Measurements from ENCODE around the gene HOXD4.

Gene HOXD4

DNA sequence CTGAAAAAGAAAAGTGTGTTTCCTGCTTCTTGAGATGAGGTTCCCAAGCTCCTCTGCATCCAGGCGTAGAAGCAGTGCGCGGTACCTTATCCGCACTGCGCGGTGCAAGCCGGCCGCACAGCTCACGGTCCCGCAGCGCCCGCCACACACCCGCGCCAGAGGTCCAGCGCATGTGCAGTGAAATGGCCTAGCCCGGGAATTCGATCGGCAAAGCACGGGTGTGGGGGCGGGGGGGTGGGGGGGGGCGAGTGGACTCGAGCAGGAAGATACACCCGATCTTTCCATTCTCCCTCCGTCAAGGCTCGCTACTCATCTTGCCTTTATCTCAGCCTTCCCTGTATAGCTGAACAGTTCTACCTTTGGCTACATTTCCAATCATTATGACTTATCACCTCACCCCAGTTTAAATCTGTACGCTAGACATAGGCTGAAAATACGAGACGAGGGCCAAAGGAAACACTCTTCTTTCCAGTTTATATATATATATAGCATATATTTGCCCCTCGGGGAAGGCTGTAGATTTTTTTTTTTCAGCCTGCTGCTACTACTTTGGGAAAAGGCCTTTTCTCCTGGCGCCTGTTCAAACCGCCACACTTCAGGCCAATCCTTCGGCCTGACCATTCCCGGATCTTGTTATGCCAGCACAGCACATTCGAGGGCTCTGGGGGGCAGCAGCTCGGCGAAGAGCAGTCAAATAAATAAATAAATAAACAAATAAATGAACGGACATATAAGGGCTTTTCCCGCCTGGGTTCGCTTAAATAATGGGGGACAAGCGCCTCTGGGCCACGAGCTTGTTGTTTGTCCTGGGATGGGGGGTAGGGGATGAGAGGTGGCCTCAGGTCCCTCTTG is 11.5 kb upstream of the HOXD4 start:
- no peak for DNase-seq (ENCODE audit: low read depth in 2 of 3, low spot score in 1 of 3)

DNA sequence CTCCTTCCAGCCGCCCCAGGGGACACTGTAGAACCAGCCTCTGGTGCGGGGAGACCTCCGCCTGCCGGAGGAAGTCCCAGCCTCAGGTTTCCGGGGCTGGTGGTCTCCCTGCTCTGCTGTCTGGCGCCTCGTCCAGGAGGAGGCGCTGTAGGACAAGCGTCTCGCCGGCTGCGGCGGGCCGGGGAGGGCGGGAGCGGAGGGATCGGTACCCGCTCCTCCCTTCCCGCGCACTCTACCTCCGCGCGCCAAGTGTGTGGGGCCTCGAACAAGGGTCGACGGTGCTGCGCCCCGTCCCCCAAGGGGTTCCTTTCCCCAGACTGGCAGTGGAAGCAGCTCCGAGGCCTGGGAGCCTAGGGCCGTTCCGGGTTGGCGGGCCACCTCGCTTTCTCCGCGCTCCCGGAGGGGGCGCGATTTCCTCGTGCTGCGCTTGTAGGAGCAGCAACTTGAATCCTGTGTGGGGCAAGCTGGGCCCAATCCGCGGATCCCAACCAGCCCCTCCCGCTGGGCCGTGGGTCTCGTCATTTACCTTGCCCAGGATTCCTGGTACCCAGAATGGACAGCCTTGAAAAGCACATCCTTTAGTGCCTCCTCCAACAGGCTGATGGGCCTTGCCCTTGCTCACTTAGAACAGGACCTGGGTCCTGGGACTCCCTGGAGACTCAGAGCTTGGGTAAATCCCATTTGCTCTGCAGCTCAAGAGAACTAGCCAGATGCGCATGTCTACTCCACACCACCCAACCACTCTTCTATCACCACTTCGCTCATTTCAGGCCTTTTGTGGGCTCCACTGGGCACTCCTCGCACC is 10.6 kb upstream of the HOXD4 start:
- DNase-seq (ENCODE audit: low read depth in 2 of 3, low spot score in 1 of 3), result peak; percentile 44 to 58 (median 52)

DNA sequence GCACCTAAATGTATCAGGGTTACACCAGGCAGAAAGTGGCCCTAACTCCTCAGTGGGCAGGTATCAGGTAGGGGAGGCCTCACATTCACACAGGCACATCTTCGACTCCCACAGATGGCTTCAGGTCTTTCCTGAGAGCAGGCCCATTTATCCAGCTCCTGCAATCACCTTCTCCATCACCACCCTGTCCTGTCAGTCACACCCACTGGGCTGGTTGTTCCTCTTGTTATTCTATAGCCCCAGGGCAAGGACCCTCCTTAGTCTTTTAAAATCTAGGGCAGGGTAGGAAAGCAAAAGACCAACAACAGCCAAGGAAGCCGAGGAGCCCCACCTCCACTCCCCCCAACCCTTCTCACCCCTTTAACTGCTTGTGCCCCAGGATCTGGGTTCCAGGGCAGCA is 9.1 kb upstream of the HOXD4 start:
- DNase-seq (ENCODE audit: low read depth in 2 of 3, low spot score in 1 of 3), result no peak

DNA sequence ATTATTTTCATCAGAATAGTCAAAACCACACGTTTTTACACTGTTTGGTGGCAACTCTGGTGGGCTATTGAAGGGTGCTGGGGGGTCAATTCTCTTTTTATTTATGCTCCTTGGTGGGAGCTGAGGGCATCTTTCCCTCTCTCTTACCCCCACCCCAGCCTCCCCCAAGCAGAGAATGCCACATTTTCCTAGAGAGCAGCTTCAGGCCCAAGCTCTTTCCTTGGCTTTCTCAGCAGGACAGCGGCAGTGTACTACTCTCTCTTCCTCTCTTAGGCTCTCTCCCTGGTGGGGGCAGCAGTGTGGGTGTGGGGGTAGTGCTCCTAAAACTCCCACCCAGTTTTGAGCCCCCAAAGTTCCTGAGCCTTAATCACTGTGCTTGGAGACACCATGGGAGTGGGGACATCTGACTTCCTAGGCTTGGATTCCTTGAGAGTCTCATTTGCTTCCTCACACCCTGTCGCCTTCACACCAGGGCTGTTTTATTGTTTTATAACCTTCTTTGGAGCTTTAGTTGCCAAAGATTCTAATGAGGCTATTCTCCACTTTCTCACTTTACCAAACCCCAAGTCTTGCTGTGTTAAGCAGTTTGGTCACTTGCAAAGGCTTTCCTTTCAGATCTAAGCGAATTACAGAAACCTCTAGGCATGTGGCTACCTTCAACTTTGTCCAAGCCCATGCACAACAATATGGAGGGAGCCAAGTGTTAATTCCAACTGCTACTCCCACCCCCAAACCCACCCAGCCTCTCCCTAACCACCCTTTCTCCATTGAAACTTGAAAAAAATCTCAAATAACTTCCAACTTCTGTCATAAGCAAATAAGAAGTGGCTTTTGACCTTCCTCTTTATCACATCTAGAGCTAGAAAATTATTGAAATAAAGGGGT is 6.0 kb upstream of the HOXD4 start:
- no peak for DNase-seq (ENCODE audit: low read depth in 2 of 3, low spot score in 1 of 3)

DNA sequence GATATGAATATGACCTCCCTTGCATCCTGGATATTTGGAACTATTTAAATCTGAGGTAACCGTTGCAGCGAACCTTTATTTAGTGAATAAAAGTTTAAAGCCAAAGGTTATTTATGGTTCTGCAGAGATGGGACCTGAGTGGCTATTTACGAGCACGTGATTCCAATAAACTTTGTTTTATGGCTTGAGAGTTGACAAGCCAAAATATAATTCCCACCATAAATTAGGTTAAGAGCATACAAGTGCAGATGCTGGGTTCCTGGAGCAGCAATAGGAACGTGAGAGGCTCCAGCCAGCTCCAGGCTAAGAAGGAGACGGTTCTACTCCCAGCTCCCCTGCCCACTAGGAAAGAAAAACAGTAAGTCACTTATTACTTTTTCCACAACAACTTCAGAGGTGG is 5.2 kb upstream of the HOXD4 start:
- no peak for DNase-seq (ENCODE audit: low read depth in 2 of 3, low spot score in 1 of 3)

DNA sequence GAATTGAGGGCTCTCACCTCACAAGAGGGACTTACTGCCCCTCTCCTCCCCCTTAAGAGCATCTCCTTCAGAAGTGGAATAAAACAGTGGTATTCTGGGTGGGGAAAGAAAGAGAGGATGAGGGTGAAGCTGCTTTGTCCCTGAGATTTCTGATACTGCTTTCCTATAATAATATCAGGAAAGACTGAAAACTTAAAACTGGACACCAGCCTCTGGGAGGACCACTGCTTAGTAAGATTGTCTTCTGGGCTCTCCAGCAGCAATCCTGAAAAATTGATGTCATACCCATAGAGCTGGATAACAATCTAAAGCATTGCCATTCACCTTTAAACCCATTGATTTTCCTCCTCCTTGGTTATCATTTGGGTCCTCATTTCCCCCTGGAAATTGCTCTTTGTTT is 4.7 kb upstream of the HOXD4 start:
- DNase-seq (ENCODE audit: low read depth in 2 of 3, low spot score in 1 of 3), result no peak

DNA sequence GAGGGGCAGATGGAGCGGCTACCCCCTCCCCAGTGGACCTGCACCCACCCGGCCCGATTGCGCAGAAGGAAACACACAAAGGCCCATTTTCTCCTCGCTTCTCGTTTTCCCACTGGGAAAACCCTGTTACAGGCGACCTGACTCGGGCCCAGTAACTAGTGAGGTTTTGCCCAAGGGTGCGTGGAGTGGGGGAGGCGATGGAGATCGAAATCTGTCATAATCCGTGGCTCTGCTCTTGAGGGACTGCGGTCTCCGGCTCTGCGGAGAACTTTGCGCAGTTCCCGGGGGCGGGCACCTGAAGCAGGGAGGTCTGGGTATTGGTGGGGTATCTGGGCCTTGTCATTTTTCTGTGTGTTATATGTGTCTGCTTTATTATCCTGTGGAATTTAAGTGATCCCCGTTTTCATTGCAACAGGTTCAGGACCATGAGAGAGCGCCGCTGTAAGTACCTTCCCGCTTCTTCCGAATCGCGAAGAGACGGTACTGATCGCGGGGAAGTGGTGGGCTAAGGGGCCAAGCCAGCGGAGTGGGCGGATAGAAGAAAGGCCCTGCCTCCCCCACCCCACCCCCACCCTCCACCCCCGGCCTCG is 4.0 kb upstream of the HOXD4 start:
- DNase-seq (ENCODE audit: low read depth in 2 of 3, low spot score in 1 of 3), result no peak

DNA sequence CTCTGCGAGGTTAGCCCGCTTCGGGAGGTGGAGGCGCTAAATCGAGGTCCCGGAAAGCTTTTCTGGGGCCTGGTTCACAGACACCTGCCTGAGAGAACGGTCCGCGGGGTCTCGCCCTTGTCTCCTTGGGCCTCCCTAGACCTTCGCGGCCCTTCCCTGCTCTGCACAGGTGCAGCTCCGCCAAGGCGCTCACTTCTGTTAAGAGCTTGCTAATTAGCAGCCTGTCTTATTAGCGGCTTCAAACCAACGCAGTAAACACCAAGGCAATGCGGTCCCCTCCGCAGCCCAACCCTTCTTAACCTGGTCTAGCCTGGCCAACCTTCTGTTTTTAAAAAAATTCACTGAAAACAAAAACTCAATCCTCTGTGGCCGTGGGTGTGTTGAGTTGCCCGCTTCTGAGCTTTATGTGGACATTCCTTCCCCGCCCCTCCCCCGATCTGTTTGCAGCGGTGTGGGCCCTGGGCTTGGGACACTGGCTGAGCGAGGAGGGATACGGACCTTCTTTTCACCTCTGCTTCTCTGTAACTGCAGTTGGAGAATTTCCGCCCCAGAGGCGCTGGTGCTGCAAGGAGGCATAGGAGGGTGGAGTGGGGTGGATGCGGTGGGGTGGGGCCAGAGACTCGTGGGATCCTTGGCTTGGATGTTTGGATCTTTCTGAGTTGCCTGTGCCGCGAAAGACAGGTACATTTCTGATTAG is 3.4 kb upstream of the HOXD4 start:
- DNase-seq (ENCODE audit: low read depth in 2 of 3, low spot score in 1 of 3), result no peak

DNA sequence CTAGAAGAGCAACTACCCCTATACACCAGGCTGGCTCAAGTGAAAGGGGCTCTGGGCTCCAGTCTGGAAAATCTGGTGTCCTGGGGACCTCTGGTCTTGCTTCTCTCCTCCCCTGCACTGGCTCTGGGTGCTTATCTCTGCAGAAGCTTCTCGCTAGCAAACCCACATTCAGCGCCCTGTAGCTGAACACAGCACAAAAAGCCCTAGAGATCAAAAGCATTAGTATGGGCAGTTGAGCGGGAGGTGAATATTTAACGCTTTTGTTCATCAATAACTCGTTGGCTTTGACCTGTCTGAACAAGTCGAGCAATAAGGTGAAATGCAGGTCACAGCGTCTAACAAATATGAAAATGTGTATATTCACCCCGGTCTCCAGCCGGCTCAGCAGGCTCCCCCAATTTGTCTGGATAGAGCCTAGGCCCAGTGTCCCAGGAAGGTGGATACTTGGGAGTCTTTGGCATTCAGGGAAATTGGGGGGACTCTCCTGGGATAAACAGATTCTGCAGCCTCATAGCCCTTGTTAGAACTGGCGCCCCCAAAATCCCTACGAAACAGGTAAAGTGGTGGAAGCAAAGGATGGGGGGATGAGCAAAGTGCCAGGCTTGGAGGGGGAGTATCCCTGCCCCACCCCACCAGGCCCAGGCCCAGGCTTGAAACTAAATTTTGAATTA is 2.5 kb upstream of the HOXD4 start:
- DNase-seq (ENCODE audit: low read depth in 2 of 3, low spot score in 1 of 3), result no peak

DNA sequence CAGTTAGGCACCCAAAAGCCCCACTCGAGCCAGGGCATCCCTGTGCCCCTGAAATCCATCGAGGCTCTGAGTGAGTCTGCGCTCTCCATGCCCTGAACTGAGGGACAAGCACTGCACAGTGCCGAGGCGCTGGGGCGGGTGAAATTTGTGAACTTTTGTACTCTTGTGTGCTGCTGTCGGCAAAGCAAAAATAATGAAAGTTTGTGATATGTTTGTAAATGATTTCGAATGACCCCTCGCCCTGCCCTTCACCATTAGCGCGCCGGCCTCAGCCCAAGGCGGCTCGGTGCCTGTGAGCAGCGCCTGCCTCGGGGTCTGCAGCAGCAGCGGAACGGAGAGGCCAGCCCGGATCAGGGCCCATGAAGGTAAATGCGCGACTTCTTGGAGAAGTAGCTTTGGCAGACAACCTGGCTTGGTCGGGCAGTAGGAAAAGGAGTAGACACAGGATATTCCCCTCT is 1.8 kb upstream of the HOXD4 start:
- no peak for DNase-seq (ENCODE audit: low read depth in 2 of 3, low spot score in 1 of 3)

DNA sequence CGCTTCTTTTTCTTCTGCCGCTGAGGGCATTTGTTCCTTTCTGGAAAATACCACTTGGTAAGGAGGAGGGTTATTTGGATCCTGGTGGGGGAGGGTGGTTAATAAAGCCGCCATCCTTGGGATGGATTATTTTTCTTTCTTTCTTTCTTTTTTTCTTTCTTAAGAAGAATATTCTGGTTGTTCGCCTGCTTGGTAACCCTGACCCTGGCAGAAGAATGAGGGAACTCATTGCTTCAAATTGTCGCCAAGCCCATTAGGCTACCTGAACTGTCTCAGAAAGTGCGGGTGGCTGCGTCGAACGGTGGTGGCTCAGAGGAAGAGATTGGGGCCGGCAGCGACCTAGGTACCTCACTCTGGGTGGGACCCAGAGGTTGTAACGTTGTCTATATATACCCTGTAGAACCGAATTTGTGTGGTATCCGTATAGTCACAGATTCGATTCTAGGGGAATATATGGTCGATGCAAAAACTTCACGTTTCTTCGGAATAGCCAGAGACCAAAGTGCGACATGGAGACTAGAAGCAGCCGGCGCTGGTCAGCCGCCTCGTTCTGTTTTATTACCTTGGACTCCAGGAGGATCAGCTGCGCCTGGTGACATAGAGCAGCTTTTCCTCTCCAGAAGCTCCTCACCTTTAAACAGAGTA is 1.3 kb upstream of the HOXD4 start:
- no peak for DNase-seq (ENCODE audit: low read depth in 2 of 3, low spot score in 1 of 3)

DNA sequence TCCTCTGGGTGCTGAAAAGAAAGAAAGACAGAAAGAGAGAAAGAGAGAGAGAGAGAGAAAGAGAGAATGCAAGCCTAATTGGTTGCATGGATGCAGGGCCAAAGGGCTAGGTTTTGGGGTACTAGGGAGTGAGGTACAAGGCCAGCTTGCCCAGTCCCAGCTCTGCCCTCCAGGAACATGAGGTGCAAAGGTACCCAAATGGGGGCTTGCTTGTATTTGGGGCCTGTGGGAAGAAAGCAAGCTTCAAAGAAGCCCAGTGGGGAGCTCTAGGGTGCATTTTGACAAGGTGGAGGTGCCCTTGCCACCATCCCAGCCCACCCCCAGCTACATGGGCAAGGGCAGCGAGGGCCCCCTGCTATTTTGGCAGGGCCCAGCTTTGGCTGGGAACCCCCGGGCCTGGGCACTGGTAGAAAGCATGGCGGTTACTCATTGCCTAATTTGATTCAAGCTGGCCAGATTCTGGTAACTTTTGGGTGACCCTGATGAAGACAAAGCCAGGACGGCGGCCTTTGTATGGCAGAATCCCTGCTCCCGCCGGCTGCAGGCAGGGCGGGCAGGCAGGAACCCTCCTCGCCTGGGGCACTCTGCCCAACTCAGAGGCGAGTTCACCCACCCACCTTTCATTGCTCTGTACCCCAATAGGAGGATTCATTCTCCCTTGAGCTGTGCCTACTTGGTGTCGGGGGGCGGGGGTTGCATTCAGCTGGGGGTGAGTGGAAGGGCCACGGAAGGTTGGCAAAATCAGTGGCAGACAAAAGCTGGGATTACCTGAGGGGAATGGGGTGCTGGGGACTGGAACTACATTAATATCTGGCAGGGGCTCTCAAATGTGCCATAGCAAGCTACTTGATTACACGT is 537 bp upstream of the HOXD4 start:
- no peak for DNase-seq (ENCODE audit: low read depth in 2 of 3, low spot score in 1 of 3)

DNA sequence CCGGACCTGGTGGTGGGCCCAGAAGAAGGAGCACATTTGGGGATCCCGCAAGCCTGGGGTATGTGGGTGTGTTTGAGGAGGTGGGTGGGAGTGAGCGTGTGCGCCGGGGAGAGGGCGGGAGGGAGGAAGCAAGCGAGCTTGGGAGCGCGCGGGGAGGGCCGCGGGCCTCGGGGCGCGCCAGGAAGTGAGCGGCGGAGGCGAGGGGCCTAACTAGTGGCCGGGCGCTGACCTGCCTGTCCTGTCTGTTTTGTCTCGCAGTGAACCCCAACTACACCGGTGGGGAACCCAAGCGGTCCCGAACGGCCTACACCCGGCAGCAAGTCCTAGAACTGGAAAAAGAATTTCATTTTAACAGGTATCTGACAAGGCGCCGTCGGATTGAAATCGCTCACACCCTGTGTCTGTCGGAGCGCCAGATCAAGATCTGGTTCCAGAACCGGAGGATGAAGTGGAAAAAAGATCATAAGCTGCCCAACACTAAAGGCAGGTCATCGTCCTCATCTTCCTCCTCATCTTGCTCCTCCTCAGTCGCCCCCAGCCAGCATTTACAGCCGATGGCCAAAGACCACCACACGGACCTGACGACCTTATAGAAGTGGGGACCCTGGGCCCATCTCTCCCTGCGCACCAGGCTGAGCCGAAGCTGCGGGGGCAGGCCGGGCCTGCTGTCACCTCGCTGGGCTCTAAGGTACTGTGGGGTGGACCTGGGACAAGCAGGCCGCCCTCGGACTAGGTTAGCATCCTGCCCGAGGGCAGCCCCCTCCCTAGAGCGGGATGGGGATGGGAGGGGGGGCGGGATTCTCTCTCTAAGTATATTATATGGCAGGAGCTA is 1.2 kb downstream of the HOXD4 start:
- no peak for DNase-seq (ENCODE audit: low read depth in 2 of 3, low spot score in 1 of 3)

DNA sequence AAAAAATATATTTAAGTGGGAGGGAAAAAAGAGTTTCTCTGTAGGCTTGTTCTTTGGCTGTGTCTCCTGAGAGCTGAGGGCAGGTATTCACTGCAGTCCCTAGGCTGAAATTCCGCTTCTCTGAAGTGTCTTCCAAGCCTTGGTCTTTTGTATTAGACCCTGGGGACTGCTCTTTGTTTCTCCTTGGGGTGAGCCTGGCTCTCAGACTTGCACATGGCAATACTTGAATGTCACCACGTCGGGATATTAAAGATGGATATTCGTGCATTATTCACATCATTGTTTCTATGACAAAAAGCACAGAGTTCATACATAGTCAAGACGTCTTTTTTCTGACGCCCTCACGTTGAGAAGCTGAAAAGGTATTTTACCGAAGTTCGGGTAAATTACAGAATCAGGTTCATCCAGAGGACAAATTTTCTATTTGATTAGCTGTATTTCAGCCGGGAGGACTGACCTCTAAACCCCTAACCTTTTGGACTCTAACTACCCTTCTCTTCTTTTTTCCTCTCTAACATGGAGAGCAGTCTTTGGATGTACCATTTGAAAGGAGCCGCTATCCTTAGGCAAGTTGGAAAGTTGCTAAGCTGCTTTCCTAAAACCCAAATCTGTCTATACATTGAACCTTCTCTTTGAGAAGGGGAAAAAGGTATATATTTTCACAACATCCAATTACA is 3.4 kb downstream of the HOXD4 start:
- DNase-seq (ENCODE audit: low read depth in 2 of 3, low spot score in 1 of 3), result no peak

DNA sequence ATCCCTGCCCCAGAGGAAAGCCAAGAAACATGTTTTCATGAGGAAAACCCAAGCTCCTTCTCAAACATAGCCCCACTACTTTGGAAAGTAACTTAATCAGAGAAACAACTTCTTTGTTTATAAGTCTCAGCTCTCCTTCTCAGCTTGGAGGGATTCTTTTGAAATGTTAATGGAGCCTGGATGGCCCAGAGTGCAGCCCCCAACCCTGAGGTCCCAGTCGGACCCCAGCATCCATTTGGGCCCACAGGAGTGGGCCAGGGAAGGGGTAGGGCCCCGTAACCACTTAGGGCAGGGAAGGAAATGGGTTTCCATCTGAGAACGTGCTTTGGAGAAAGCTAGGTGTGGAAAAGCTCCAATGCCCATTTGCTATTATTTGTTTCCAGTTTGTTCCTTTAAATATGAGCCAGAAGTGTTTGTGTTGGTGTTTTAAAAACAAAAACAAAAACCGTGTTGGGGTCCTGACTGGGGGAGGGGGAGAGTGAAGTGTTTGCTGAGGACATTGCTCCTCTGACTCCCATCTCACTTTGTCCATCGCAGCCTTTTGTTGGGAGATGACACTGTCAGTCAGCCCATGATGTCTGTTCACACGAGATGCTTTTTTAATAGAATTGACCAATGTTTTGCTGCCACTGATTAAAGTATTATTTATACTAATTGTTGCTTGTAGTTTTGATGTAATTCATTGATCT is 4.2 kb downstream of the HOXD4 start:
- DNase-seq (ENCODE audit: low read depth in 2 of 3, low spot score in 1 of 3), result no peak

DNA sequence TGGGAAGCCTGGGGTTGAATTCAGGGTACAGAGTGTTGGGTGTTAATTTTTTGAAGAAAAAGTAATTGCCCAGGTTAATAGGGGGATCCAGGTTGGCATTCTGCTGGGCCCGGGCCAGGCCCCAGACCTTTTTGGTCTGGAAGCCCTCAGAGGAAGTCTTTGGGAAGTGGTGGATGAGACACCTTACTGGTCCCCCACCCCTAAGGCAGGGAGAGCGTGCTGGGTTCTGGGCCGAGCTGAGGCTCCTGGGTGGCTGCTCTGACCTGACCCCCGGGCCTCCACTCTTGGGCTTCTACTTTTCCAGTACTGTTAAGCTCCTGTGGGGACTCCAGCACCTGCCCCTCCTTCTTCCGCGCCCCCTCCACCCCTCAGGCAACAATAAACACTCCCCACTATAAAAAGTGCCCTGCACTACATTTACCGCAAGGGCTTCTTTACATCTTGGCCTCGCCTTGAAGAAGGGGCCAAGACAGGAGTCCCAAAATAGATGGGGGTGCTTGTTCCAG is 5.0 kb downstream of the HOXD4 start:
- no peak for DNase-seq (ENCODE audit: low read depth in 2 of 3, low spot score in 1 of 3)
